BLaER1 (cell line): ENCODE data around the gene NPR3.

Experiments used
- H3K27ac ChIP-seq: shearing (Covaris generic); formaldehyde crosslinking; 2 replicates; pipeline ENCODE4 v1.8.1; 2022
- H3K27me3 ChIP-seq: shearing (Covaris generic); formaldehyde crosslinking; 2 replicates; pipeline ENCODE4 v1.8.1; 2022
- H3K36me3 ChIP-seq: shearing (Covaris generic); formaldehyde crosslinking; 2 replicates; pipeline ENCODE4 v1.8.1; 2022
- H3K4me1 ChIP-seq: shearing (Covaris generic); formaldehyde crosslinking; 2 replicates; pipeline ENCODE4 v1.8.1; 2022
- H3K4me2 ChIP-seq: shearing (Covaris generic); formaldehyde crosslinking; 2 replicates; pipeline ENCODE4 v1.8.1; 2022
- H3K4me3 ChIP-seq: shearing (Covaris generic); formaldehyde crosslinking; 2 replicates; pipeline ENCODE4 v1.8.1; 2022
- H3K9ac ChIP-seq: shearing (Covaris generic); formaldehyde crosslinking; 2 replicates; pipeline ENCODE4 v1.8.1; 2022
- H3K9me3 ChIP-seq: shearing (Covaris generic); formaldehyde crosslinking; 2 replicates; pipeline ENCODE4 v1.8.1; 2022
- H4K20me1 ChIP-seq: shearing (Covaris generic); formaldehyde crosslinking; 2 replicates; pipeline ENCODE4 v1.8.1; 2022
- Cebpa-rat ChIP-seq: shearing (Covaris generic); IDR thresholded peaks from 2 replicates; pipeline ENCODE4 v1.8.1; 2022

The NPR3 gene

DNA sequence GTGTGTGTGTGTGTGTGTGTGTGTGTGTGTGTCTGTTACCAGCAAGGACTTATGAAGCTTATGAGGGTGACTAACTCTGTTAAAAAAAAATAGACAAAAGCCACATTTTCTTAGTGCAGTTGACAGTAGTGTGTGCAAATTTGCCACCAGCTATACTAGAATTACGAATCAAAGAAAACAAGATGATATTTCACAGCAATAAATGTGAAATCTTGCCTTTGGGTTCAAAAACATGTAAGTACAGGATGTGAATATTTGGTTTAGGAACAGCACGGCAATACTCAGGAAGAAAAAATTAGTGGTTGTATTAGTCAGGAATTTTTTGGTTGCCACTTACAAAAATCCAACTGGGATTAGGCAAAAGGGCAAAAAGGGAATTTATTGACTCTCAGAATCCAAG is 117.4 kb downstream of the NPR3 start:
- no peak for TF ChIP-seq Cebpa-rat
- H3K9me3 ChIP-seq: no peaks in the 10 kb centered on the region
- H3K27me3 ChIP-seq: no peaks in the 10 kb centered on the region
- H3K27ac ChIP-seq: no peak overlapping the region
- H3K4me3 ChIP-seq: no peak overlapping the region
- H3K9ac ChIP-seq: no peak overlapping the region
- no peaks in the 10 kb centered on the region for H4K20me1 ChIP-seq
- no peaks in the 10 kb centered on the region for H3K4me1 ChIP-seq
- H3K36me3 ChIP-seq: no peaks in the 10 kb centered on the region
- H3K4me2 ChIP-seq: no peak overlapping the region

DNA sequence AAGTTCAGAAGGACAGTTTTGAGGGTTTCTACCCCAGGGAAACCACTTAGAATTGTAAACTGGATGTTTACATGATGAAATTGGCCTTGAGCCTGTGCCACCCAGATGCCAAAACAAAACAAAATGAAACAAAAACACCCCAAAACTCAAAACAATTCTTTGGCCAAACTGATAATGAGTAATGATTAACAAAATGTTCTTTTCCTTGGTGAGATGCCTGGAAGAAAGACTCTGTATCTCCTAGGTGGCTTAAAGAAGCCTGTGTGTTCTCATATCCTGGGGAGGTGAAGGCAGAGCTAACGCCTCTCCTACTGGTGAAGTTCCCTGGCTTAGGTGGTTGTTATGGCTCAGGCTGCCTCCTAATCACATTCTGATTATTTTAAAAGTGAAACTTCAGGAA is 120.5 kb downstream of the NPR3 start:
- TF ChIP-seq Cebpa-rat: no peak
- H4K20me1 ChIP-seq: no peaks in the 10 kb centered on the region
- no peak overlapping the region for H3K27ac ChIP-seq
- H3K4me2 ChIP-seq: no peak overlapping the region
- no peak overlapping the region for H3K4me3 ChIP-seq
- H3K9ac ChIP-seq: no peak overlapping the region
- H3K9me3 ChIP-seq: no peaks in the 10 kb centered on the region
- H3K4me1 ChIP-seq: no peaks in the 10 kb centered on the region
- no peaks in the 10 kb centered on the region for H3K36me3 ChIP-seq
- H3K27me3 ChIP-seq: no peaks in the 10 kb centered on the region

DNA sequence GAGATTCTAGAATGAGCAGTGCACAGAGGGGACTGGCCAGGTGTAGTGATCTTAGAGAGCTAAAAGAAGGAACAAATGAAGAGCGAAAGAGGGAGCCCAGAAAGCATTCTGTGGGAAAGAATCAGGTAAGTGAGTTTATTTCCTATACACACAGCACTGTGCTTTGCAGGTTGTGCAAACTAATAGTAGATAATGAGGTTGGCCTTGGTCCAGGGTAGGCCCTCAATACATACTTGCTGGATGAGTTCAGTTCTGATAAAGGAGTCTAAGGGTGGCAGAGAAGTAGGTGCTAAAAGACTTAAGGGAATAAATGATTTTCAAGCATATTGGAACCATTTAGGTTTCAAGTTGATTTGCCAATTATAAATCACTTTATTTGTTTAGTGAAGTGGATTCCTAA is 122.0 kb downstream of the NPR3 start:
- TF ChIP-seq Cebpa-rat: no peak
- H3K4me2 ChIP-seq: no peak overlapping the region
- no peak overlapping the region for H3K27ac ChIP-seq
- no peaks in the 10 kb centered on the region for H3K4me1 ChIP-seq
- H3K36me3 ChIP-seq: no peaks in the 10 kb centered on the region
- H3K4me3 ChIP-seq: no peak overlapping the region
- no peak overlapping the region for H3K9ac ChIP-seq
- H3K9me3 ChIP-seq: no peaks in the 10 kb centered on the region
- H4K20me1 ChIP-seq: no peaks in the 10 kb centered on the region
- no peaks in the 10 kb centered on the region for H3K27me3 ChIP-seq

DNA sequence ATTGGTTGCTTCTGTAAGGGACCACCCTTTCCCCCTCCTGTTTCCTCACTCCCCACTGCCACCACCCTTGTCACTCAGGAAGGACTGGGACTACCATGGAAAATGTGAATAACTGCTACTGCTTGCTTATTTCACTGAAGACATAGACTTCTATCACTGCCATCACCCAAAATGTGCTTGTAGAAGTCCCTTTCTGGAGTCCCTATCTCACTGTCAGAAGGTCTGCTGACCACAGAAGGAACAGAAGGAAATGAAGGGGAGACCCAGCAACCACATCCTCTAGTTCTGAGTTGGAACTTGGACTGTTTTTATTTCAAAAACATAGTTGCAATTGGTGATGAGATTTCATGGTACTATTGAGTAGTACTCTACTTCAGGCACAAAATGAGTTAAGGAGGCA is 122.5 kb downstream of the NPR3 start:
- Histone ChIP-seq H3K4me1 (no peaks in the 10 kb centered on the region), H3K27me3 (no peaks in the 10 kb centered on the region), H3K36me3 (no peaks in the 10 kb centered on the region), H3K9ac (no peak overlapping the region), H3K4me2 (no peak overlapping the region), H3K4me3 (no peak overlapping the region), H4K20me1 (no peaks in the 10 kb centered on the region), H3K27ac (no peak overlapping the region), H3K9me3 (no peaks in the 10 kb centered on the region)
- no peak for TF ChIP-seq Cebpa-rat

DNA sequence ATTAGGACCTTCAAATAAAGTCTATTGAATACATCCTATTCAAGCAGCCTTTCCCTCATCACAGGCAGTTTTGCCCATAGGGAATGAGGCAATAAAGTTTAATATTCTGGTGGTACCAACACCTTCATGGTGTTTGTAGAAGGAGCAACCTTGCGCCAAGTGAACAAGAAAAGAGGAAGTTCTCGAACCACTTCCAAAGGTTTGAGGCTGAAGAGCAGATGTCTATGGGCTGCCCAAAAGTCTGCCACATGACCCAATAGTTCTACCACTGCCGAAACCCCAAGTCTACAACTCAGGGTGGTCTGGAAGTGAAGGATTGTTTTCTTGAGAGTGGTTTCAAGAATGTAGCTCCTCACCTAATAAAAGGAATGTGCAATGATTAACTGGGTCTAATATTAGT is 123.1 kb downstream of the NPR3 start:
- Histone ChIP-seq H3K27me3 (no peaks in the 10 kb centered on the region), H3K4me1 (no peaks in the 10 kb centered on the region), H3K9me3 (no peaks in the 10 kb centered on the region), H4K20me1 (no peaks in the 10 kb centered on the region), H3K9ac (no peak overlapping the region), H3K4me3 (no peak overlapping the region), H3K4me2 (no peak overlapping the region), H3K27ac (no peak overlapping the region), H3K36me3 (no peaks in the 10 kb centered on the region)
- TF ChIP-seq Cebpa-rat: no peak

DNA sequence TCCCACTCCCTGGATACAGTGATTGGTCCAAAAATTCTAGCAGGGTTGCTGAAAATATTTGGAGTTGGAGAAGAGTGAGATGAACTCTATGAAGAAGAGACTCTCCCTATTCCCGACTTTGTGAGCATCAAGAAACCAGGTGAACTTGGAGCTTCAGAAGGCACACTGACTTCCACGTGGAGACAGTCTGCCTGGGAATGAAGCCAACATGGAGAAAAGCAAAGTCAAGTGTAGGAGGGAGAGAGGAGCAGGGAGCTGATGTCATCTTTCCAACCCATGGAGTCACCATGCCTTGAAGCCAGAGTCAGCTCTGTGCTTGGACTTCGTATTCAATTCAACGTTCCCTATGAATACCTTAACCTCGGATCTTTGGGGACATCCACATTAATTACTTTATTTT is 125.1 kb downstream of the NPR3 start:
- H3K4me1 ChIP-seq: no peaks in the 10 kb centered on the region
- no peak overlapping the region for H3K27ac ChIP-seq
- H3K9me3 ChIP-seq: no peaks in the 10 kb centered on the region
- H3K27me3 ChIP-seq: no peaks in the 10 kb centered on the region
- no peaks in the 10 kb centered on the region for H3K36me3 ChIP-seq
- TF ChIP-seq Cebpa-rat: no peak
- H3K9ac ChIP-seq: no peak overlapping the region
- H3K4me3 ChIP-seq: no peak overlapping the region
- H3K4me2 ChIP-seq: no peak overlapping the region
- H4K20me1 ChIP-seq: no peaks in the 10 kb centered on the region

DNA sequence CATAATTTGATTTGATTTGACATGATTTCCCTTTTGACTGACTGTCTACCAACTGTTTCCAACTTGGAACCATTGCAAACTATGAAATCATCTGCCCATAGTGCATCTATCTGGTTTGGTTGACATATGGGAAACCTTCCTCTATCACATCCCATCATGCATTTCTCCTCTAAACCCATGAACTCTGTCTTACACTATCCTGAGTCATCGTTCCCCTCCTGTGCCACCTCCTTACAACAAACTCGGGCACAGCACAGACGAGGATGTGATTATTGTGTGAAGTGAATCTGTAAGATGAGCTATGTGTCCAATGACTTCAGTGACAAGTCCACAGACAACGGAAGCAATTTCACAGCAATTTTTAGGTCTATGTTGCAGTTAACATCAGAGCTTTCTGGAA is 126.1 kb downstream of the NPR3 start:
- Histone ChIP-seq H3K4me2 (no peak overlapping the region), H3K27ac (no peak overlapping the region), H4K20me1 (no peaks in the 10 kb centered on the region), H3K9ac (no peak overlapping the region), H3K27me3 (no peaks in the 10 kb centered on the region), H3K36me3 (no peaks in the 10 kb centered on the region), H3K4me1 (no peaks in the 10 kb centered on the region), H3K9me3 (no peaks in the 10 kb centered on the region), H3K4me3 (no peak overlapping the region)
- no peak for TF ChIP-seq Cebpa-rat

DNA sequence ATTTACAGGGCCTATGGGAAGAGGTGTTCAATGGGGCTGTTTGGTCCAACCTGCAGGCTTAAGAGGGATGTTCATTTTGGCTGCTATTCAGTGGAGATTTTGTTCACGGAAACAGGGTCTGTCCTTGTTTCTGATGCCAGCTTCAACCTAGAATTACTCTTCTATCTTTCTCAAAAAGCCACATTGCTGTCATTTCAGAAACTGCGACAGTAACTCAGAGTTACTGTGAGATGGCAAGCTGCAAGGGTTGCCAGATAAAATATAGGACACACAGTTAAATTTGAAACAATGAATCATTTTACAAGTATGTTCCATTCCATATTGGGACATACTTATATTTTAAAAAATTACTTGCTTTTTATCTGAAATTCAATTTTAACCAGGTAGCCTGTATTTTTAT is 128.0 kb downstream of the NPR3 start:
- H3K36me3 ChIP-seq: no peaks in the 10 kb centered on the region
- TF ChIP-seq Cebpa-rat: no peak
- H3K27ac ChIP-seq: no peak overlapping the region

DNA sequence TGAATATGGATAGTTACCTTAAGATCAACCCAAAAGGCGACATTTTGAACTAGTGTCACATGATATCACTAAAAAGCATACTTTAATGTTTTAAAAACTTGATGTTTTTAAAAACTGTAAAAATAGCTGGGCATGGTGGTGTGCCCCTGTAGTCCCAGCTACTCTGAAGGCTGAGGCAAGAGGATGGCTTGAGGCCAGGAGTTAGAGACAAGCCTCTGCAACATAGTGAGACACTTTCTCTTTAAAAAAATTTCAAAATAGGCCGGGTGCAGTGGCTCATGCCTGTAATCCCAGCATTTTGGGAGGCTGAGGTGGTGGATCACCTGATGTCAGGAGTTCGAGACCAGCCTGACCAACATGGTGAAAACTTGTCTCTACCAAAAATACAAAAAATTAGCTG is 129.5 kb downstream of the NPR3 start:
- H3K9ac ChIP-seq: no peak overlapping the region
- no peak for TF ChIP-seq Cebpa-rat
- no peaks in the 10 kb centered on the region for H3K36me3 ChIP-seq
- no peak overlapping the region for H3K27ac ChIP-seq
- no peaks in the 10 kb centered on the region for H4K20me1 ChIP-seq
- H3K27me3 ChIP-seq: no peaks in the 10 kb centered on the region
- no peak overlapping the region for H3K4me3 ChIP-seq
- no peaks in the 10 kb centered on the region for H3K4me1 ChIP-seq
- no peak overlapping the region for H3K4me2 ChIP-seq
- no peaks in the 10 kb centered on the region for H3K9me3 ChIP-seq

More for the DNA sequence above, 128.0 kb downstream of the NPR3 start:
- no peak overlapping the region for H3K4me3 ChIP-seq
- H3K27me3 ChIP-seq: no peaks in the 10 kb centered on the region
- H3K9ac ChIP-seq: no peak overlapping the region
- no peaks in the 10 kb centered on the region for H3K9me3 ChIP-seq
- H4K20me1 ChIP-seq: no peaks in the 10 kb centered on the region
- H3K4me1 ChIP-seq: no peaks in the 10 kb centered on the region
- H3K4me2 ChIP-seq: no peak overlapping the region
